GM23338 (cell line): ENCODE measurements around the gene FAM47E.

Experiments
- CREB1 ChIP-seq: fragments of 250-450 bp; sonication (Bioruptor Pico); IDR thresholded peaks from 2 replicates; pipeline ENCODE4 v1.5.0; 2020; ENCODE audit warnings: low read depth, mild to moderate bottlenecking, moderate library complexity
- CTCF ChIP-seq, 2 experiments: fragments of 200-600 bp in 1 of 2; sonication (generic) in 1 of 2; conservative IDR thresholded peaks; 2 replicates each; pipeline versions ENCODE4 v1.5.1 to v1.6.1; 2016 to 2017; ENCODE audit warnings: antibody characterized with exemption in 2 of 2, low read depth in 2 of 2, mild to moderate bottlenecking in 2 of 2, moderate library complexity in 1 of 2
- EZH2 ChIP-seq: fragments of 200-600 bp; sonication (generic); IDR thresholded peaks from one replicate; pipeline ENCODE4 v1.8.0; 2017; ENCODE audit warnings: antibody characterized with exemption, mild to moderate bottlenecking, low read depth; ENCODE audit not compliant: unreplicated experiment
- EZH2phosphoT487 ChIP-seq: fragments of 200-600 bp; sonication (generic); IDR thresholded peaks from one replicate; pipeline ENCODE4 v1.8.1; 2018; ENCODE audit warnings: antibody characterized with exemption; ENCODE audit not compliant: unreplicated experiment
- JUNB ChIP-seq: IDR thresholded peaks from one replicate; pipeline ENCODE4 v1.6.1; 2016; ENCODE audit warnings: antibody characterized with exemption; ENCODE audit not compliant: unreplicated experiment
- NANOG ChIP-seq: IDR thresholded peaks from 2 replicates; pipeline ENCODE4 v1.6.1; 2016; ENCODE audit warnings: antibody characterized with exemption, borderline replicate concordance
- POLR2AphosphoS5 ChIP-seq: IDR thresholded peaks from 2 replicates; pipeline ENCODE4 v1.6.1; 2016; ENCODE audit warnings: antibody characterized with exemption, low read depth
- STAT1 ChIP-seq: IDR thresholded peaks from one replicate; pipeline ENCODE4 v1.6.1; 2016; ENCODE audit warnings: antibody characterized with exemption; ENCODE audit not compliant: unreplicated experiment
- ZNF114 ChIP-seq: fragments of 250-450 bp; sonication (Bioruptor Pico); IDR thresholded peaks from 2 replicates; pipeline ENCODE4 v1.5.0; 2020; ENCODE audit warnings: mild to moderate bottlenecking, moderate library complexity
- ZNF331 ChIP-seq: fragments of 250-450 bp; sonication (Bioruptor Pico); IDR thresholded peaks from 2 replicates; pipeline ENCODE4 v1.5.0; 2020; ENCODE audit warnings: low read depth, mild to moderate bottlenecking, moderate library complexity
- TF ChIP-seq, protein P1 (sequence below): IDR thresholded peaks from one replicate; pipeline ENCODE4 v1.6.1; 2018; ENCODE audit warnings: antibody characterized with exemption; ENCODE audit not compliant: unreplicated experiment
- TF ChIP-seq, protein P2 (sequence below): fragments of 250-450 bp; sonication (Bioruptor Pico); IDR thresholded peaks from 2 replicates; pipeline ENCODE4 v1.5.0; 2020; ENCODE audit warnings: mild to moderate bottlenecking, moderate library complexity
- TF ChIP-seq, protein P3 (sequence below): IDR thresholded peaks from 2 replicates; pipeline ENCODE4 v1.6.1; 2016; ENCODE audit warnings: antibody characterized with exemption

DNA sequence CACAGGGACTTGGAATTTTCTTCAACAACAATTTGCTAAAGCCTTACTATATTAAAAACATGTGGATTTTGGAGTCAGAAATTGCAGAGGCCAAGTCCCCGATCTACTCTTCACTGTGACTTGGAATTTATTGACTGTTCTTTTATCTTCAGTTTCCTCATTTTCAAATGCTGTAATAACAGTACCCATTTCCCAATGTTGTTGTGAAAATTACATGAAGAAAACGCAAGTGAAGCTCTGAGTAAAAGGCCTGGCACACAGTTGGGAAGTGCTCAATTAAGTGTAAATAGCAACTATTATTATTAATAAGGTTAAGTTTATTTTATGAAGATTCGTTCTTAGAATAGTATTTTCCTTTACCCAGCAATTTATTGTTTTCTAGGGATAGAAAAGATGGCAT lies 70.7 kb downstream of the FAM47E start:
- TF ChIP-seq CTCF (conservative IDR thresholded peaks at IDR 0.05; ENCODE audit: low read depth in 2 of 2) = no peak
- no peak for TF ChIP-seq CREB1 (CRISPR knock-in tag)
- TF ChIP-seq, protein P1, sequence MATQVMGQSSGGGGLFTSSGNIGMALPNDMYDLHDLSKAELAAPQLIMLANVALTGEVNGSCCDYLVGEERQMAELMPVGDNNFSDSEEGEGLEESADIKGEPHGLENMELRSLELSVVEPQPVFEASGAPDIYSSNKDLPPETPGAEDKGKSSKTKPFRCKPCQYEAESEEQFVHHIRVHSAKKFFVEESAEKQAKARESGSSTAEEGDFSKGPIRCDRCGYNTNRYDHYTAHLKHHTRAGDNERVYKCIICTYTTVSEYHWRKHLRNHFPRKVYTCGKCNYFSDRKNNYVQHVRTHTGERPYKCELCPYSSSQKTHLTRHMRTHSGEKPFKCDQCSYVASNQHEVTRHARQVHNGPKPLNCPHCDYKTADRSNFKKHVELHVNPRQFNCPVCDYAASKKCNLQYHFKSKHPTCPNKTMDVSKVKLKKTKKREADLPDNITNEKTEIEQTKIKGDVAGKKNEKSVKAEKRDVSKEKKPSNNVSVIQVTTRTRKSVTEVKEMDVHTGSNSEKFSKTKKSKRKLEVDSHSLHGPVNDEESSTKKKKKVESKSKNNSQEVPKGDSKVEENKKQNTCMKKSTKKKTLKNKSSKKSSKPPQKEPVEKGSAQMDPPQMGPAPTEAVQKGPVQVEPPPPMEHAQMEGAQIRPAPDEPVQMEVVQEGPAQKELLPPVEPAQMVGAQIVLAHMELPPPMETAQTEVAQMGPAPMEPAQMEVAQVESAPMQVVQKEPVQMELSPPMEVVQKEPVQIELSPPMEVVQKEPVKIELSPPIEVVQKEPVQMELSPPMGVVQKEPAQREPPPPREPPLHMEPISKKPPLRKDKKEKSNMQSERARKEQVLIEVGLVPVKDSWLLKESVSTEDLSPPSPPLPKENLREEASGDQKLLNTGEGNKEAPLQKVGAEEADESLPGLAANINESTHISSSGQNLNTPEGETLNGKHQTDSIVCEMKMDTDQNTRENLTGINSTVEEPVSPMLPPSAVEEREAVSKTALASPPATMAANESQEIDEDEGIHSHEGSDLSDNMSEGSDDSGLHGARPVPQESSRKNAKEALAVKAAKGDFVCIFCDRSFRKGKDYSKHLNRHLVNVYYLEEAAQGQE = no peak
- no peak for TF ChIP-seq JUNB
- TF ChIP-seq, protein P2, sequence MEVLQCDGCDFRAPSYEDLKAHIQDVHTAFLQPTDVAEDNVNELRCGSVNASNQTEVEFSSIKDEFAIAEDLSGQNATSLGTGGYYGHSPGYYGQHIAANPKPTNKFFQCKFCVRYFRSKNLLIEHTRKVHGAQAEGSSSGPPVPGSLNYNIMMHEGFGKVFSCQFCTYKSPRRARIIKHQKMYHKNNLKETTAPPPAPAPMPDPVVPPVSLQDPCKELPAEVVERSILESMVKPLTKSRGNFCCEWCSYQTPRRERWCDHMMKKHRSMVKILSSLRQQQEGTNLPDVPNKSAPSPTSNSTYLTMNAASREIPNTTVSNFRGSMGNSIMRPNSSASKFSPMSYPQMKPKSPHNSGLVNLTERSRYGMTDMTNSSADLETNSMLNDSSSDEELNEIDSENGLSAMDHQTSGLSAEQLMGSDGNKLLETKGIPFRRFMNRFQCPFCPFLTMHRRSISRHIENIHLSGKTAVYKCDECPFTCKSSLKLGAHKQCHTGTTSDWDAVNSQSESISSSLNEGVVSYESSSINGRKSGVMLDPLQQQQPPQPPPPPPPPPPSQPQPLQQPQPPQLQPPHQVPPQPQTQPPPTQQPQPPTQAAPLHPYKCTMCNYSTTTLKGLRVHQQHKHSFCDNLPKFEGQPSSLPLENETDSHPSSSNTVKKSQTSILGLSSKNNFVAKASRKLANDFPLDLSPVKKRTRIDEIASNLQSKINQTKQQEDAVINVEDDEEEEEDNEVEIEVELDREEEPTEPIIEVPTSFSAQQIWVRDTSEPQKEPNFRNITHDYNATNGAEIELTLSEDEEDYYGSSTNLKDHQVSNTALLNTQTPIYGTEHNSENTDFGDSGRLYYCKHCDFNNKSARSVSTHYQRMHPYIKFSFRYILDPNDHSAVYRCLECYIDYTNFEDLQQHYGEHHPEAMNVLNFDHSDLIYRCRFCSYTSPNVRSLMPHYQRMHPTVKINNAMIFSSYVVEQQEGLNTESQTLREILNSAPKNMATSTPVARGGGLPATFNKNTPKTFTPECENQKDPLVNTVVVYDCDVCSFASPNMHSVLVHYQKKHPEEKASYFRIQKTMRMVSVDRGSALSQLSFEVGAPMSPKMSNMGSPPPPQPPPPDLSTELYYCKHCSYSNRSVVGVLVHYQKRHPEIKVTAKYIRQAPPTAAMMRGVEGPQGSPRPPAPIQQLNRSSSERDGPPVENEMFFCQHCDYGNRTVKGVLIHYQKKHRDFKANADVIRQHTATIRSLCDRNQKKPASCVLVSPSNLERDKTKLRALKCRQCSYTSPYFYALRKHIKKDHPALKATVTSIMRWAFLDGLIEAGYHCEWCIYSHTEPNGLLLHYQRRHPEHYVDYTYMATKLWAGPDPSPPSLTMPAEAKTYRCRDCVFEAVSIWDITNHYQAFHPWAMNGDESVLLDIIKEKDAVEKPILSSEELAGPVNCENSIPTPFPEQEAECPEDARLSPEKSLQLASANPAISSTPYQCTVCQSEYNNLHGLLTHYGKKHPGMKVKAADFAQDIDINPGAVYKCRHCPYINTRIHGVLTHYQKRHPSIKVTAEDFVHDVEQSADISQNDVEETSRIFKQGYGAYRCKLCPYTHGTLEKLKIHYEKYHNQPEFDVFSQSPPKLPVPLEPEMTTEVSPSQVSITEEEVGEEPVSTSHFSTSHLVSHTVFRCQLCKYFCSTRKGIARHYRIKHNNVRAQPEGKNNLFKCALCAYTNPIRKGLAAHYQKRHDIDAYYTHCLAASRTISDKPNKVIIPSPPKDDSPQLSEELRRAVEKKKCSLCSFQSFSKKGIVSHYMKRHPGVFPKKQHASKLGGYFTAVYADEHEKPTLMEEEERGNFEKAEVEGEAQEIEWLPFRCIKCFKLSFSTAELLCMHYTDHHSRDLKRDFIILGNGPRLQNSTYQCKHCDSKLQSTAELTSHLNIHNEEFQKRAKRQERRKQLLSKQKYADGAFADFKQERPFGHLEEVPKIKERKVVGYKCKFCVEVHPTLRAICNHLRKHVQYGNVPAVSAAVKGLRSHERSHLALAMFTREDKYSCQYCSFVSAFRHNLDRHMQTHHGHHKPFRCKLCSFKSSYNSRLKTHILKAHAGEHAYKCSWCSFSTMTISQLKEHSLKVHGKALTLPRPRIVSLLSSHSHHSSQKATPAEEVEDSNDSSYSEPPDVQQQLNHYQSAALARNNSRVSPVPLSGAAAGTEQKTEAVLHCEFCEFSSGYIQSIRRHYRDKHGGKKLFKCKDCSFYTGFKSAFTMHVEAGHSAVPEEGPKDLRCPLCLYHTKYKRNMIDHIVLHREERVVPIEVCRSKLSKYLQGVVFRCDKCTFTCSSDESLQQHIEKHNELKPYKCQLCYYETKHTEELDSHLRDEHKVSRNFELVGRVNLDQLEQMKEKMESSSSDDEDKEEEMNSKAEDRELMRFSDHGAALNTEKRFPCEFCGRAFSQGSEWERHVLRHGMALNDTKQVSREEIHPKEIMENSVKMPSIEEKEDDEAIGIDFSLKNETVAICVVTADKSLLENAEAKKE = no peak
- no peak for TF ChIP-seq EZH2
- TF ChIP-seq ZNF331 (CRISPR knock-in tag) = no peak
- no peak for TF ChIP-seq POLR2AphosphoS5
- TF ChIP-seq ZNF114 (CRISPR knock-in tag) = no peak
- TF ChIP-seq NANOG = no peak
- TF ChIP-seq EZH2phosphoT487 = no peak
- TF ChIP-seq STAT1 = no peak
- TF ChIP-seq, protein P3, sequence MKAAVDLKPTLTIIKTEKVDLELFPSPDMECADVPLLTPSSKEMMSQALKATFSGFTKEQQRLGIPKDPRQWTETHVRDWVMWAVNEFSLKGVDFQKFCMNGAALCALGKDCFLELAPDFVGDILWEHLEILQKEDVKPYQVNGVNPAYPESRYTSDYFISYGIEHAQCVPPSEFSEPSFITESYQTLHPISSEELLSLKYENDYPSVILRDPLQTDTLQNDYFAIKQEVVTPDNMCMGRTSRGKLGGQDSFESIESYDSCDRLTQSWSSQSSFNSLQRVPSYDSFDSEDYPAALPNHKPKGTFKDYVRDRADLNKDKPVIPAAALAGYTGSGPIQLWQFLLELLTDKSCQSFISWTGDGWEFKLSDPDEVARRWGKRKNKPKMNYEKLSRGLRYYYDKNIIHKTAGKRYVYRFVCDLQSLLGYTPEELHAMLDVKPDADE = no peak
